GM21825 (cell line): ENCODE data around the gene ZFAND3.

Experiments used
- ATAC-seq: cut with Tn5 transposase; IDR thresholded peaks from one replicate; pipeline ENCODE4 v1.9.1; 2021; ENCODE audit warnings: mild to moderate bottlenecking, moderate library complexity; ENCODE audit not compliant: unreplicated experiment

ZFAND3 gene

GRCh38 chr6:37826188-37826587 lies 6.7 kb downstream of the ZFAND3 start:
- no peak for ATAC-seq

GRCh38 chr6:37826993-37827392 lies 7.5 kb downstream of the ZFAND3 start:
- no peak for ATAC-seq

- ATAC-seq = no peak
These were observed 8.2 kb downstream of the ZFAND3 start for GRCh38 chr6:37827603-37828265.

GRCh38 chr6:37830225-37830624 lies 10.7 kb downstream of the ZFAND3 start:
- ATAC-seq = peak; percentile 47

- no peak for ATAC-seq
These were observed 11.9 kb downstream of the ZFAND3 start for GRCh38 chr6:37831457-37831856.

GRCh38 chr6:37835923-37836322 lies 16.4 kb downstream of the ZFAND3 start:
- ATAC-seq = no peak

GRCh38 chr6:37838219-37838921 lies 18.8 kb downstream of the ZFAND3 start:
- ATAC-seq = no peak

GRCh38 chr6:37840143-37840939 lies 20.8 kb downstream of the ZFAND3 start:
- no peak for ATAC-seq

GRCh38 chr6:37840940-37841300 lies 21.4 kb downstream of the ZFAND3 start:
- ATAC-seq = peak; percentile 50

- ATAC-seq = no peak
These were observed 25.7 kb downstream of the ZFAND3 start for GRCh38 chr6:37845026-37845911.

GRCh38 chr6:37845930-37846329 lies 26.4 kb downstream of the ZFAND3 start:
- ATAC-seq = no peak

GRCh38 chr6:37847704-37848103 lies 28.2 kb downstream of the ZFAND3 start:
- ATAC-seq = no peak

- ATAC-seq = no peak
These were observed 28.8 kb downstream of the ZFAND3 start for GRCh38 chr6:37848371-37848770.

- ATAC-seq = no peak
These were observed 30.7 kb downstream of the ZFAND3 start for GRCh38 chr6:37850260-37850659.

- ATAC-seq = no peak
These were observed 31.3 kb downstream of the ZFAND3 start for GRCh38 chr6:37850728-37851285.

GRCh38 chr6:37851997-37852524 lies 32.5 kb downstream of the ZFAND3 start:
- no peak for ATAC-seq

- no peak for ATAC-seq
These were observed 36.8 kb downstream of the ZFAND3 start for GRCh38 chr6:37856285-37856684.

- no peak for ATAC-seq
These were observed 38.8 kb downstream of the ZFAND3 start for GRCh38 chr6:37858363-37858762.

- no peak for ATAC-seq
These were observed 40.8 kb downstream of the ZFAND3 start for GRCh38 chr6:37860226-37860839.

- no peak for ATAC-seq
These were observed 41.9 kb downstream of the ZFAND3 start for GRCh38 chr6:37861452-37861851.
